LHCN-M2 (cell line): ENCODE data around the gene PRRC1. TPM values are rescaled to one million over a fixed set of nuclear protein-coding genes. Genes with fewer than 3 reads are reported as not detected.
"Not testable (repeated sequence)": the region's sequence is repeated elsewhere in the genome, so short reads cannot be mapped to it uniquely, and the experiment has no call there.

Experiments
- DNase-seq: peaks from one replicate; pipeline ENCODE4 v3.0.0-alpha.2; 2012; ENCODE audit warnings: low read depth
- total RNA-seq: library from RNA; depleted of rRNA; stranded (reverse); fragments of >200 nt; gene quantifications from 2 replicates; pipeline ENCODE4 v1.2.3, GENCODE V29; 2014

PRRC1 gene
- total RNA-seq, 1 experiment from 2014 or later = 50.3 TPM

DNA sequence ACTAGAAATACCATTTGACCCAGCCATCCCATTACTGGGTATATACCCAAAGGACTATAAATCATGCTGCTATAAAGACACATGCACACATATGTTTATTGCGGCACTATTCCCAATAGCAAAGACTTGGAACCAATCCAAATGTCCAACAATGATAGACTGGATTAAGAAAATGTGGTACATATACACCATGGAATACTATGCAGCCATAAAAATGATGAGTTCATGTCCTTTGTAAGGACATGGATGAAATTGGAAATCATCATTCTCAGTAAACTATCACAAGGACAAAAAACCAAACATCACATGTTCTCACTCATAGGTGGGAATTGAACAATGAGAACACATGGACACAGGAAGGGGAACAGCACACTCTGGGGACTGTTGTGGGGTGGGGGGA, 27.8 kb downstream of the PRRC1 start:
- not testable (repeated sequence) for DNase-seq

DNA sequence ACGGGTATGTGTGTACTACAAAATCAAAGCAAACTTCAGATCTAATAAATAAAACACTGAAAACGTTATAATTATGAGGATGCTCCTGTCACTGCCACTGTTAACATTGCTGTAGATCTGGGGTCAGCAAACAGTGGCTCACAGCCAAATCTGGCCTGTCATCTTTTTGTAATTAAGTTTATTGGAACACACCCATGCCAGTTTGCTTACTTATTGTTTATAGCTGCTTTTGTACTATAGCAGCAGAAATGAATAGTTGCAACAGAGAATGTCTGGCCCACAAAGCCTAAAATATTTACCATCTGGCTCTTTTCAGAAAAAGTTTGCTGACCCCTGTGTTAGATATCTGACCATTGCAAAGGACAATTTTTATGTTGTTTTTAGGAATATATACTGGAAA, 32.1 kb downstream of the PRRC1 start:
- no peak for DNase-seq

DNA sequence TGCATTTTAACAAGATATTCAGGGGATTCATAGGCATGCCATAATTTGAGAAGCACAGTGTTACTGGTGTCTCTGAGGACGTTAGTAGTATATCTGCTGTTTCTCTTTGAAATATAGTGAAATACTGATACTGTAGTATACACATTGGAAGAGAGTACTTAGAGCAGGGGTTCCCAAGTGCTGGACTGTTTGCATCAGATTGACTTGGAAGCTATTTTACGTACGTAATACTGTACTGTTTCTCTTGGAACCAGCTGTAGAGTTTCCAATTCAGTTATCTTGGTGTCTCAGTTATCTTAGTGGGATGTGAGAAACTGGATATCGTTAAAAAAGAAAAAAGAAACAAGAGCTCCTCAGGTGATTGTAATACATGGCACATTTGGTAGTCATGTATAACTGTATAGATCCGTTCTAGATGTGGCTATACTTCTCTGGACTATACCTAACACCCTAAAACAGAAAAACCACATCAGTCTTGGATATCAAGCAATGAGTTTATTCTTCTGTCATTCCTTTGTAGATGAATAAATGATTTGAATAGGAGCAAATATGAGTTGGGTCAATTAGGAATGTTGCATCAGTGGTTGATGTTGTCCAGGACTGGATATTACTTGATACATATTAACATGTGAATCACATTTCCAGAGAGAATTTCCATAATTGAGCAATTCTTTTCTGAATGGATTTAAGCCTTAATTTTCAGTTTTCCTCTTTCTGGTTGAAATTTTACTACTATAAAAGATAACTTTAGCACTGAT, 33.4 kb downstream of the PRRC1 start:
- no peak for DNase-seq

DNA sequence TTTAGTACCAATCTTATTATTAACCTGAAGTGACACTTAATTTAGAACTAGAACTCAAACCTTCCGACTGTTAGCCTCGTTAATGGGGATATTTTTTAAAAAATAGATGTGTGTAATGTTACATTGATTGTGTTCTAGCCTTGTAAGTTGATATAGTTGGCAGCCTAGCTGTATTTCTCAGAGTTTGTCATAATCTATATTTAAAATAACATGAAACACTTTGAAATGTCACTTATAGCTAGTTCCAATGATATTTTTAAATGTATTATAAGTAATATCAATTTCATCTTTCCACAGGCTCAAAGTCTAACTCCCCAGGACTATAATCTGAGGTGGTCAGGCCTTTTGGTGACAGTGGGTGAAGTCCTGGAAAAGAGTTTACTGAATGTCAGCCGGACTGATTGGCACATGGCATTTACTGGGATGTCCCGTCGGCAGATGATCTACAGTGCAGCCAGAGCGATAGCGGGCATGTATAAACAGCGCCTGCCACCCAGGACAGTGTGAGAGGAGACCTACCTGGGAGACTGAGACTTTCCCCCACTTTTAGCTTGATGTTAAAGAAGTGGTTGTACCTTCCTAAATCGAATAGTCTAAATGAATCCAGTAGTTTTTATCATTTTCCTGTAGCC, 34.1 kb downstream of the PRRC1 start:
- DNase-seq = no peak

DNA sequence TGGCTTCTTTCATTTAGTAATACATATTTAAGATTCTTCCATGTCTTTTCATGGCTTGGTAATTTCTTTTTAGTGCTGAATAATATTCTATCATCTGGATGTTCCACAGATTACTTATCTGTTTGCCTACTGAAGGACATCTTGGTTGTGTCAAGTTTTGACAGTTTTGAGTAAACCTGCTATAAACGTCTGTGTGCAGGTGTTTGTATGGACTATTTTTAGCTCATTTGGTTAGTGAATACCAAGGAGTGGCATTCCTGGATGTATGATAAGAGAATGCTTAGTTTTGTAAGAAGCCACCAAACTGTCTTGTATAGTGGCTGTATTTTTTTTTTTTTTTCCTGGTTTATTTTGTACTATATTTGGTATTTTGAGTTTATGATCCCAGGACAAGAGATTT, 38.4 kb downstream of the PRRC1 start:
- no peak for DNase-seq

DNA sequence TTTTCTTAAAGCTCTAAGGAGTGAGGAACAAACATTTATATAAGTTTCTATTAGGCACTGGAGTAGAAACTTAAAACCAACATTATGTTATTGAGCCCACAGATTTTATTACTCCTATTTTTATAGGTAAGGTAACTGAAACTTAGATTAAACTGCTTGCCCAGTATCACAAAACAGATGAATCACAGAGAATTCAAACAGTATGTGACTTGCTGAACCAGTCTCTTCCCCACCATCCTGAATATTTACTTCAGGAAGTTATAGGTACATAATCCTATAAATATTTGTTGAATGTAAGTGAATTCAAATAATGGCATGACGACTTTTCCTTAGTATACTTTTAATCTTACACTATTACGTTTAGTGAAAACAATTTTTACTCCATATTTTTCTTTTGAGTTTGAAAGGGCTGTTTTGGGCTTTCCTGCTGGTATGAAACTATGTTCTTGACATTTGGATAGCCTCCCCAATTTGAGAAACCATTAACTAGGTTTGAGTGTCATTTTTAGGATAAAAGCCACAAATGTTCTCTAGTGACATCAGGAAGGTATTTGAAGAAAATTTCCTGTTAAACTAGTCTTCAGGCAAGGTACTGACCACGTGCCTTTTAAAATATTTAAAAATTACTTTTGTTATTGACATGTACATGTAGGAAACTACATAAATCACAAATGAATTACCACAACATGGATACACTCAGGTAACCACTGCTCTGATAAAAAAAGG, 39.3 kb downstream of the PRRC1 start:
- no peak for DNase-seq

DNA sequence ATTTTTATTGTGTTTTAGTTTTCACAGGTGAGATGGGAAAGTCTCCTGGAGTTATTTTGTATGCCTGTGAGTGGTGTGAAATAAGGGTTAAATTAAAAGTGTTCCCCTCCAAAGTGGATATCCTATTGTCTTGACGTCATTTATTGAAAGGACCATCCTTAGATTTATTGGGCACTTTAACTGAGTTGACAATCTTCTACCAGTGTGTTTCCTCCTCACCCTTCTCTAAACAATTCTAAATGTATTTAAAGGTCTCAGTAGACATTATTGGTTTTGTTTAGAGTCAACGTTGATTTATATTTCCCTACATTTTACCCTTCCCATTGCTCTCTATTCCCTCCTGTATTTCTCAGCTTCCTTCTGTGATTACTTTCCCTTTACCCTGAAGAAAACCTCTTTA, 40.8 kb downstream of the PRRC1 start:
- no peak for DNase-seq

DNA sequence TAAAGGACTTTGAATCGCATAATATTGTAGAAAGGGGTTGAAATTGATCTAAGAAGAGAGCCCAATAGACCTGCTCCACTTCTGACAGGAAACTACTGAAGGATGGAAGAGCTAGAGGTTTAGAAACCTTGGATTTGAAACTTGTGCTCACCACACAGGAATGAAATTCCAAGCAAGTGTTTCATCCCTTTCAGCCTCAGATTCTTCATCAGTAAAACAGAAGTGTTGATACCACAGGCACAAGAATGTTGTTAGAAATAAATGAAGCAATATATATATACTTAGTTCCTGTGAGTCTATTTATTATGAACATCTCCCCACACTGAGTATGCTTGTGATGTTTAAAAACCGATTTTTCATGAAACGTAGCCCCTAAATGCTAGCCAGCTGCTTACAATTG, 43.8 kb downstream of the PRRC1 start:
- no peak for DNase-seq

DNA sequence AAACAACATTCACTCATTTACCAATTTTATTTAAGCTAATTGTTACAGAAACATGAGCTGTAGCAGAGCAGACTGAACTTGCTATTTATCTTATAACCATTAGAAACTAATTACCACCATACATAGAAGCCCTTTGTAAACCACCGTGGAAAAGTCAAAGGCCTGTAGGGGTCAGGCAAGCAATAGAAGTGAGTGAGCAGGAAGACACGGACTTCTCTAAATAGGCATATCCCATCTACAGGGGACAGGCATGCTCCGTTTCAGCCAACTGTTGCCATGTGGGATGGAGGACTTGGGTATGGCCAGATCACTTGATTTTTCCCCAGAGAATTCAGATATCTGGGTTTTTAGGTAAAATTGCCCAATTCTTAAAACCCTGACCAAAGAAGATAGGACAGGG, 44.8 kb downstream of the PRRC1 start:
- DNase-seq = peak; percentile 13

DNA sequence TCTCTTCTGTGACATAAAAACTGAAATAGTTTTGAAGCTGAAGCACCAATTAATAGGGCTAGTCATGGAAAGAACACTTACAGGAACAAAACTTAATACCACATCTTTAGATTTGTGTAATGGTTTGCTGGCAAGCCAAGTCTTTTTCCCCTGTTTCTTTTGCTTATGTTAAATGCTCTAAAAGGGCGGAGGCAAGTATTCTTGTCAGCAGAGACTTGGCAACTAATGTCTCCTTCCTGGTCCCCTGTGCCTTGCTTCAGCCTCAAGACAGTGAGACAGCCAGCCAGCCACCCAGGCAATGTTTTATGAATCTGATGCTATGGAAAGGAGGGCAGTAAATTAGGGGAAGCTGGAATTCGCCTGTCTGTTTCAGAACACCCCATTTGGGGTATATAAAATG, 45.7 kb downstream of the PRRC1 start:
- no peak for DNase-seq

DNA sequence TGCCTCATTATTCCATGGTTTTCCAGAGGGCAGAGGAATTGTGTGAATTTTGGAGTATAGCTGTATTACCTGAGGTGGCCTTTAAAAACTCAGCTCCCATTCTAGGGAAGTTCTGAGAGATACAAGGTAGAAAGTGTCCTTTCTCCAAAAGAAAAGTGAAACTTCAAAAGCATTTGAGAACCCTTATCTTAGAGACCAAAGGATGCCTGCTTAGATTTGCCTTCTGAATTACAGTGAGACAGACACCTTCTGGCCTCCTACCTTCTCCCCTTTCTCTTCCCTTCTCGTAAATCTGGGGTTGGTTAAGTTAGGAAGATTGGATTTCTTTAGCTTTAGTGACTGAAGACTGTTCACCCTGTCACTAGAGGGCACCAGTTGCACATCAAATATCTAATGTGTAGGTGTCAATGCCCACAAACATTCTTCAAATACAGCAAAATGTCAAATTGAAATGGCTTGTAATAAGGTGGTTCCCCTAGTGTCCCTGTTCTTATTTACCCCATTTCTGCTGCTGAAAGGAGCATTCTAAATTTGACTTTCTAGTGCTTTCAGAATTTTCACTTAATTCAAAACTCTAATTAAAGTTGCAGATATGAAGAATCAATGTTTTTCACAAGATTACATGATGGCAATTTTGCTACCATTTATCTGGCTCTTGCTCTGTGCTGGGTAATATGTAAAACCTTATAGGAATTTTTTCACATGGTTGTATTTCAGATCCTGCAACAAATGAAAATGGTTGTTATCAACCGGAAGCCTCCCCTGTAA, 46.7 kb downstream of the PRRC1 start:
- DNase-seq = peak; percentile 54

DNA sequence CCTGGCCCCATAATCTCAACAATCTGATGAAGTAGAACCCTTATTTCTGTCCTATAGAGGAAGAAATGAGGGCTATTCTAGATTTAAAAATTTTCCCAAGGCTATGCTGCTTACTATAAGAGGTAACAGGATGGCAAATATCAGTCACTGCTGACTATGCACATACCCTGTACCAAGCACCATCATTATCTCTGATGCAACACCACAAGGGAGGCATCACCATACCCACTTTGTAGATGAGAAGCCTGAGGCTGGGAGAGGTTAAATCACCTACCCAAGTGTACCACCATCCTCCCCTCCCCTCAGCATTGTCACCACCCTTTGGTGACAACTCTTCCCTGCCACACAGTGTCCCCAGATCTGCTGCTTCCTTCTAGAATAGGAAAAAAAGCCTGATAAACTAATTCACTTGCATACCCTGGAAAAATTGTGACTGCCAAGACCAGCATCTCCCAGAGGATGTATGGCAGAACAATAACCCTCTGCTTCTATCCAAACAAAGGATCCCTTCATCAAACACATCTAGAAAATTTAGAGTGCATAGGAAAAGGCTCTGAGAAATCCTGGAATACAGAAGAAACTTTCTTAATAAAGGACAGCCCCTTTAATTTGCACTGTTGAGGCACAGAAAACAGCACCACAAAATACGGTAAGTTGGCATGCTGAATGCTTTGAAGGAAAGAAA, 48.3 kb downstream of the PRRC1 start:
- DNase-seq = no peak

DNA sequence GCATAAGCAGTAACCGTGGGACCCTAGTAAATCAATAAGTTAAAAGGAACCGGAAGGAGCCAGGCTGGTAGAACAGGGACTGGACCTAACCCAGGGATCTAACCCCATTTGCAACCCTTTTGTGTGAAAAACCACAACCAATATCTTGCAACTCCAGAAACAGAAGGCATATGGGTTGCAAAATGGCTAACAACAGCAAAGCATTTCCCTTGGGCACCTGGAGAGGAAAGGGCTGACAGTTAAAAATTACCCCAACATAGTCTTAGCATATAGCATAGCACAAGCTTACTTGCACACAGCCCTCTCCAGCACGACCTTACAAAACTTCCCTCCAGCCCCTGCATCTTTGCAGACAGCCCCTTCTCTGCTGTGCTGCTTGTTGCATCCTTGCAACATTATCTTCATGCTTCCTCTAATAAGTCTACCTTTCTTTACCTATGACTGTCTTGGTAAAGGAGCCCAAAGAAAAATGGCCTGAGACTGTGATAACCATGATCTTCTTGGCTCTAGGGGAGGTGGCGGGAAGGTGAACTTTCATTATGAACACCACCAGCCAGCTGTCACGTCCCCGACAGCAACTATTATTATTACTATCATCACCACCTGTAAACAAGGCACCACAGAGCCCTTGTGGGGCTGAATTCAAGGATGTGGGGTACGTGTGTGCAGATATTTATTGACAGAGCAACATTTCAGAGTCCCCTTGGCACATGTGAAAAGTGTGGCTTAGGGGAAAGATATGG, 49.8 kb downstream of the PRRC1 start:
- no peak for DNase-seq

DNA sequence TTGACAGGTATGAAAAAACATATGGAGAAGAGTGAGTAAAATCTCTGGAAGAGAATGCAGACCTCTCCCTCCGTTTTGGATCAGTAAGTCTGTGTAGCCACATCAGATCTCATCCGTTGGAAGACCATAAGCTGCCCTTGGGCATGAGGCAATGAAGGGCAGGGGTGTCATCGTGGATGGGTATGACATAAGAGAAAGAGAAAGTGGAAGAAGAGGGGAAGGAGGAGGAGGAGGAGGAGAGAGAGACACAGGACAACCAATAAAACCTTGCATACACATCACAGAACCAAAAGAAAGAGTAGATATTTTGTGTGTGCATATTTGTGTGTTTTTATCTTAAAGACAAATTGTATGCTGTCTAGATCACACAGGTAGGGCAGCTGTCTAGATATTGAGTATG, 50.7 kb downstream of the PRRC1 start:
- DNase-seq = no peak

DNA sequence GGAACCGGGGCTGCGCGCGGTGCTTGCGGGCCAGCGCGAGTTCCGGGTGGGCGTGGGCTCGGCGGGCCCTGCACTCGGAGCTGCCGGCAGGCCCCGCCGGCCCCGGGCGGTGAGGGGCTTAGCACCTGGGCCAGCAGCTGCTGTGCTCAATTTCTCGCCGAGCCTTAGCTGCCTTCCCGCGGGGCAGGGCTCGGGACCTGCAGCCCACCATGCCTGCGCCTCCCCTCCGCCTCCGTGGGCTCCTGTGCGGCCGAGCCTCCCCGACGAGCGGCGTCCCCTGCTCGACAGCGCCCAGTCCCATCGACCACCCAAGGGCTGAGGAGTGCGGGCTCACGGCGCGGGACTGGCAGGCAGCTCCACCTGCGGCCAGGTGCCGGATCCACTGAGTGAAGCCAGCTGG, 52.0 kb downstream of the PRRC1 start:
- DNase-seq = not testable (repeated sequence)

DNA sequence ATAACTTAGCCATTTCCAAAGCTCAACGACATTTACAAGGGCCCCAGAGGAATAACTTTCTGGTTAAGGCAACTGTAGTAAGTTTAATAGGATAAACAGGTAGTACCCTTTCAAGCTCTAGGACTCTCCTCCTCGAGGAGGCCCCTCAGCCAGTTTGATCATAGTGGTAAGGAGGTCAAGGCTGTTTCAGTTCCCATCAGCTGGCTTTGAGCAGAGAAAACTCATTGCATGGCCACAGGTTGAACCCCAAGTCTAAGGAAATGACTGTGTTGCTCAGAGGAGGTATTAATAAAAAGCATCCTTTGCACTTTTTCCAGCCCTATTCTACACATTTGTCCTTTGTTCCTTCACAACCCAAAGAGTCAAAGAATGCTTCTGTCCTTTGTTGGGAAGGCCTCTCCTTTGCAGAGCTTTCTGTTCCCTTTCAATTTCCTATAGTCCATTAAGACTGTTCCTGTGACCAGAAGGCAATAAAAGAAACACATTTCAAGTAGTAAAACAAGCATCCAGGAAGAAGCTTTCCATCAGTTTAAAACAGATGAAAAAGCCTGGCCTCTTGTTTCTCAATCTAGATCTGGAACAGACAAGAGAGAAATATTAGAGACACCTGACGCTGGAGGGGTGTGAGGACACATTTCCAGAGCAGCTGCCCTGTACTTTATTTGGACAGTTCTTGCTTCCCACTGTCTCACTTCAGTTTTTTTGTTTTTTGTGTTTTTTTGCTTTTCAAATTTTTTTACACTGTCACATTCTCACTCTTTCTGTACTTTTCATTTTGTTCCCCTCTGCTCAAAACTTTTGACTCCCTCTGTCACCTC, 54.1 kb downstream of the PRRC1 start:
- peak; percentile 12 for DNase-seq

DNA sequence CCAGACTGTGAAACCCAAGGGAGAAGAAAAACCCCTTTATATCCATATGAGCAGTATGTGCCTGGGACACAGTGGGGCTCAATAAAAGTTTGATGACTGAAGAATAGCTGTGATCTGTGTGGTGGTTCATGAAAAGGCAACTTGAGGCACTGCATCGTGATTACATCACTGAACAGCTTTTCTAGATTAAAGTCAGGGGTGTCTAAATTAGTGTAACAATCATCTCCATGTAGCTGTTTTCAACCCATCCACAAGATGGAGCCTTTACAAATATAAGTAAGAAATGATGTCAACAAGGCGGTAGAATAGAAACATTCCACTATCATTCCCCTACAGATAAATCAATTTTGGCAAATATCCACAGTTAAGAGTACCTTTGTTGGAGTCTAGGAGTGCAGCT, 55.5 kb downstream of the PRRC1 start:
- DNase-seq = no peak

DNA sequence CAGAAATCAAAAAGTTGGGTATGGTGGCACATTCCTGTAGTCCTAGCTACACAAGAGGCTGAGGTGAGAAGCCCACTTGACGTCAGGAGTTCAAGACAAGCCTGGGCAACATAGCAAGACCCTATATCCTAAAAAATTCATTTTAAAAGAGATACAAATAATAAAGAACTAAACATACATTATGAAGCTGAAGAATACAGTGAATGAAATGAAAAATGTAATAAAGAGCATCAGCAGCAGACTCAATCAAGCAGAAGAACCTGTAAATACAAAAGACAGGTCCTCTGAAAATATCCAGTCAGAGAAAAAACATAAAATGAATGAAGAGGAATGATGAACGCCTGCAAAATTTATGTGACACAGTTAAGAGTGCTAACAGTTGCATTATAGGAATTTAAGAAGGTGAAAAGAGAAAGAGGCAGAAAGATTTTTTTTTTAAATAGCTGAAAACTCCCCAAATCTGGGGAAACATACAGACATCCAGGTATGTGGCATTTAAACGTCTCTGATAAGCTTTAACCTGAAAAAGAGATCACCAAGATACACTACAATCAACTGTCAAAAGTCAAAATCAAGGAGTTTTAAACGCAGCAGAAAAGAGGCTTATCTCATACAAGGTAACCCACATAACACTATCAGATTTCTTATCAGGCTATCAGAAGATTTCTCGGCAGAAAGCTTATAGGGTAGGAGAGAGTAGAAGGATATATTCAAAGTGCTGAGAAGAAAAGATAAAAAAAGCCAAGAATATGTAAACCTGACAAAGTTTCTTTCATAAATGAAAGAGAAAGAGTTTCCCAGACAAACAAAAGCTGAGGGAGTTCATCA, 57.6 kb downstream of the PRRC1 start:
- no peak for DNase-seq

DNA sequence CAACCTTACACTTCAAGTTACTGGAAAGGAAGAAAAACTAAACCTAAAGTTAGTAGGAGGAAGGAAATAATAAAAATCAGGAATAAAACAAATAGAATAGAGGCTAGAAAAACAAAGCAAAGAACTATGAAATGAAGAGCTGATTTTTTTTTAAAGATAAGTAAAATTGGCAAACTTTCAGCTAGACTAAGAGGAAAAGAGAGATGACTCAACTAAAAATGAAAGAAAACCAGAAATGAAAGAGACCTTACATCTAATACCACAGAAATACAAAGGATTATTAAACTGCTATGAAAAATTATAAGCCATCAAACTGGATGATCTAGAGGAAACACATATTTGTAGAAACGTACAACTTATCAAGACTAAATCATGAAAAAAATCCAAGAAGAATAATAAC, 60.0 kb downstream of the PRRC1 start:
- no peak for DNase-seq
